Esophagus (tissue), 2 donors: ENCODE data around the gene CCNG1. TPM values are rescaled to one million over a fixed set of nuclear protein-coding genes. Genes with fewer than 3 reads are reported as not detected.
"Not testable (repeated sequence)": the region's sequence is repeated elsewhere in the genome, so short reads cannot be mapped to it uniquely, and the experiment has no call there.

ENCODE experiments used
- H3K27ac ChIP-seq, 2 donors: one replicate each; pipeline ENCODE4 v1.5.1; 2013; ENCODE audit warnings: low read depth in 2 of 2, mild to moderate bottlenecking in 2 of 2, inconsistent platforms in 1 of 2, low read length in 1 of 2, moderate library complexity in 1 of 2
- H3K27me3 ChIP-seq, 2 donors: one replicate each; pipeline ENCODE4 v1.6.1; 2013; ENCODE audit warnings: low read length in 2 of 2, control low read depth in 1 of 2, mild to moderate bottlenecking in 1 of 2; ENCODE audit not compliant: insufficient read depth in 2 of 2, control insufficient read depth in 1 of 2
- H3K36me3 ChIP-seq, 2 donors: one replicate each; pipeline ENCODE4 v1.6.1; 2013; ENCODE audit warnings: low read length in 1 of 2; ENCODE audit not compliant: control insufficient read depth in 2 of 2, insufficient read depth in 2 of 2
- H3K4me1 ChIP-seq, 2 donors: one replicate each; pipeline ENCODE4 v1.6.1; 2013; ENCODE audit warnings: low read length in 1 of 2; ENCODE audit not compliant: control insufficient read depth in 2 of 2, insufficient read depth in 2 of 2
- H3K4me3 ChIP-seq, 2 donors: one replicate each; pipeline ENCODE4 v1.5.1; 2013; ENCODE audit warnings: low read length in 2 of 2, mild to moderate bottlenecking in 2 of 2, low read depth in 1 of 2, moderate library complexity in 1 of 2
- H3K9me3 ChIP-seq, 2 donors: one replicate each; pipeline ENCODE4 v1.6.1; 2013; ENCODE audit warnings: mild to moderate bottlenecking in 2 of 2, low read depth in 1 of 2, low read length in 1 of 2, moderate library complexity in 1 of 2; ENCODE audit not compliant: control insufficient read depth in 2 of 2, insufficient read depth in 1 of 2
- WGBS, 2 donors: extraction: QIAGEN DNeasy Blood & Tissue Kit; methylation state at CpG; one replicate each; pipeline ENCODE4 v1.1.7; 2013; 5-methylcytosine and 5-hydroxymethylcytosine counted together
- polyA plus RNA-seq, 2 donors: library from polyadenylated mRNA; stranded (reverse); fragments of 200-250 nt; gene quantifications; one replicate each; pipeline ENCODE4 v1.2.3, GENCODE V29; 2013
- donor health status: healthy with polysubstance abuse.
- donor health status: Bipolar disorder and iron deficiency.

CCNG1 gene
- polyA plus RNA-seq, 2 donors: 38.1 to 48.3 TPM

- not testable (repeated sequence) for H3K4me3 ChIP-seq, H3K36me3 ChIP-seq, H3K9me3 ChIP-seq, H3K27ac ChIP-seq, H3K27me3 ChIP-seq, H3K4me1 ChIP-seq
- 96% methylated on average over 17 of the region's 17 CpGs for WGBS, 2 donors
Measured at GRCh38 chr5:163455406-163455805, 18.0 kb downstream of the CCNG1 start.

GRCh38 chr5:163456029-163456589 is 18.7 kb downstream of the CCNG1 start:
- Histone ChIP-seq H3K4me1 (no peaks in the 10 kb centered on the region), H3K27me3 (no peaks in the 10 kb centered on the region), H3K9me3 (no peaks in the 10 kb centered on the region), H3K4me3 (no peak overlapping the region), H3K27ac (no peak overlapping the region), H3K36me3 (peaks cover 0 to 4% of the 10 kb centered on the region in 2 donors)
- WGBS, 2 donors: 87 to 88% methylated on average over 2 of the region's 2 CpGs

GRCh38 chr5:163456840-163457239 is 19.4 kb downstream of the CCNG1 start:
- WGBS, 2 donors: 93 to 95% methylated on average over 7 of the region's 7 CpGs
- H3K27ac ChIP-seq: no peak overlapping the region
- H3K4me1 ChIP-seq: no peaks in the 10 kb centered on the region
- H3K27me3 ChIP-seq: no peaks in the 10 kb centered on the region
- peaks cover 0 to 4% of the 10 kb centered on the region in 2 donors for H3K36me3 ChIP-seq
- H3K4me3 ChIP-seq: no peak overlapping the region
- no peaks in the 10 kb centered on the region for H3K9me3 ChIP-seq

GRCh38 chr5:163458778-163459385 is 21.5 kb downstream of the CCNG1 start:
- Histone ChIP-seq H3K4me1 (no peaks in the 10 kb centered on the region), H3K27ac (peak overlapping the region in 1 of 2 donors; percentile 97), H3K36me3 (peaks cover 0 to 4% of the 10 kb centered on the region in 2 donors), H3K9me3 (no peaks in the 10 kb centered on the region), H3K27me3 (no peaks in the 10 kb centered on the region), H3K4me3 (peak overlapping the region; percentile 87 to 92)
- WGBS, 2 donors: 30 to 32% methylated on average over 6 of the region's 6 CpGs

GRCh38 chr5:163459462-163459818 is 22.0 kb downstream of the CCNG1 start:
- Histone ChIP-seq H3K27ac (peak overlapping the region; percentile 97 to 99), H3K4me3 (peak overlapping the region; percentile 87 to 92), H3K4me1 (no peaks in the 10 kb centered on the region), H3K36me3 (peaks cover 0 to 4% of the 10 kb centered on the region in 2 donors), H3K9me3 (no peaks in the 10 kb centered on the region), H3K27me3 (no peaks in the 10 kb centered on the region)
- WGBS, 2 donors: 0% methylated on average over 12 of the region's 12 CpGs

GRCh38 chr5:163459819-163460561 is 22.6 kb downstream of the CCNG1 start, which contains the start of gene NUDCD2:
Gene NUDCD2, minus strand, starts transcription at chr5:163460102. Its CDS starts 52 bp downstream, at chr5:163460050.
- peak within 1 kb of the TSS; percentile 97 to 99 for H3K27ac ChIP-seq
- H3K27me3 ChIP-seq: no peaks in the 10 kb centered on the region
- H3K4me1 ChIP-seq: no peaks in the 10 kb centered on the region
- H3K4me3 ChIP-seq: peak within 1 kb of the TSS; percentile 87 to 92
- H3K9me3 ChIP-seq: no peaks in the 10 kb centered on the region
- H3K36me3 ChIP-seq: peaks cover 0 to 2% of the 10 kb centered on the region in 2 donors
- WGBS, 2 donors: 0% methylated on average over 57 to 59 of the region's 59 CpGs

- WGBS, 2 donors: 0% methylated on average over 23 of the region's 23 CpGs
- Histone ChIP-seq H3K4me1 (no peaks in the 10 kb centered on the region), H3K36me3 (no peaks in the 10 kb centered on the region)
Measured at GRCh38 chr5:163460562-163461171, 23.3 kb downstream of the CCNG1 start, which contains the start of gene HMMR. Gene HMMR, plus strand, starts transcription at chr5:163460632. Its CDS starts 61 bp downstream, at chr5:163460693.

GRCh38 chr5:163463063-163463435 is 25.7 kb downstream of the CCNG1 start:
- Histone ChIP-seq H3K4me3 (no peak overlapping the region), H3K9me3 (no peaks in the 10 kb centered on the region), H3K36me3 (no peaks in the 10 kb centered on the region), H3K4me1 (no peaks in the 10 kb centered on the region), H3K27me3 (no peaks in the 10 kb centered on the region), H3K27ac (no peak overlapping the region)

More at GRCh38 chr5:163460562-163461171, 23.3 kb downstream of the CCNG1 start, which contains the start of gene HMMR:
- Histone ChIP-seq H3K27ac (peak within 1 kb of the TSS; percentile 97 to 99), H3K27me3 (no peaks in the 10 kb centered on the region), H3K4me3 (peak within 1 kb of the TSS; percentile 87 to 92), H3K9me3 (no peaks in the 10 kb centered on the region)

GRCh38 chr5:163467682-163468081 is 30.3 kb downstream of the CCNG1 start:
- Histone ChIP-seq H3K9me3 (no peaks in the 10 kb centered on the region), H3K27ac (no peak overlapping the region), H3K27me3 (no peaks in the 10 kb centered on the region), H3K4me3 (no peak overlapping the region), H3K4me1 (no peaks in the 10 kb centered on the region), H3K36me3 (no peaks in the 10 kb centered on the region)
- WGBS, 2 donors: 82 to 85% methylated on average over 4 of the region's 4 CpGs
